Measurements from ENCODE around the gene PSD. TPM values are rescaled to one million over a fixed set of nuclear protein-coding genes. Genes with fewer than 3 reads are reported as not detected.
"Not testable (repeated sequence)": the region's sequence is repeated elsewhere in the genome, so short reads cannot be mapped to it uniquely, and the experiment has no call there.

The PSD gene
- total and polyA plus RNA-seq, 9 of the 15 experiments (the other 6 are each of a cell fraction or from before 2014, with no cell fraction given): 0.11 to 1.7 (median 0.54) TPM; not detected in 2

DNA sequence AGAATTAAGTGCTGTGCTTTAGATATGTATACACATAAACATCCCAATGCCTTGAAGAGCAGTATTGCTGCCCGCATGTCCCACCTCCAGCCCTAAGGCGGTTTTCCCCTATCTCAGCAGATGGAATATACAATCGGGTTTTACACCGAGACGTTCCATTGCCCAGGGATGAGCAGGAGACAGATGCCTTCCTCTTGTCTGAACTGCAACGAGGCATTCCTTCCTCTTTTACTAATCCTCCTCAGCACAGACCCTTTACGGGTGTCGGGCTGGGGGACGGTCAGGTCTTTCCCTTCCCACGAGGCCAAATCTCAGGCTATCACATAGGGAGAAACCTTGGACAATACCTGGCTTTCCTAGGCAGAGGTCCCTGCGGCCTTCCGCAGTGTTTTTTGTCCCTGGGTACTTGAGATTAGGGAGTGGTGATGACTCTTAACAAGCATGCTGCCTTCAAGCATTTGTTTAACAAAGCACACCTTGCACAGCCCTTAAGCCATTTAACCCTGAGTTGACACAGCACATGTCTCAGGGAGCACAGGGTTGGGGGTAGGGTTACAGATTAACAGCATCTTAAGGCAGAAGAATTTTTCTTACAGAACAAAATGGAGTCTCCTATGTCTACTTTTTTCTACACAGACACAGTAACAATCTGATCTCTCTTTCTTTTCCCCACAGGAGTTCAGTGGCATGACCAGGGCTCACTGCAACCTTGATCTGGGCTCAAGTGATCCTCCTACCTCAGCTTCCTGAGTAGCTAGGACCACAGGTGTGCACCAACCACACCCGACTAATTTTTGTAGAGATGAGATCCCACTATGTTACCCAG is 36.3 kb upstream of the PSD start (continued):
- TF ChIP-seq, protein P1, sequence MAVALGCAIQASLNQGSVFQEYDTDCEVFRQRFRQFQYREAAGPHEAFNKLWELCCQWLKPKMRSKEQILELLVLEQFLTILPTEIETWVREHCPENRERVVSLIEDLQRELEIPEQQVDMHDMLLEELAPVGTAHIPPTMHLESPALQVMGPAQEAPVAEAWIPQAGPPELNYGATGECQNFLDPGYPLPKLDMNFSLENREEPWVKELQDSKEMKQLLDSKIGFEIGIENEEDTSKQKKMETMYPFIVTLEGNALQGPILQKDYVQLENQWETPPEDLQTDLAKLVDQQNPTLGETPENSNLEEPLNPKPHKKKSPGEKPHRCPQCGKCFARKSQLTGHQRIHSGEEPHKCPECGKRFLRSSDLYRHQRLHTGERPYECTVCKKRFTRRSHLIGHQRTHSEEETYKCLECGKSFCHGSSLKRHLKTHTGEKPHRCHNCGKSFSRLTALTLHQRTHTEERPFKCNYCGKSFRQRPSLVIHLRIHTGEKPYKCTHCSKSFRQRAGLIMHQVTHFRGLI (CRISPR knock-in tag; IDR thresholded peaks at IDR 0.05): peak; percentile 92
- TF ChIP-seq GTF2E2 (tag; IDR thresholded peaks at IDR 0.05) (0 out of 2 replicates have a peak, but pooled peaks have one; percentile 20), ZSCAN32 (CRISPR knock-in tag; IDR thresholded peaks at IDR 0.05) (peak; percentile 69), HIVEP1 (CRISPR knock-in tag; IDR thresholded peaks at IDR 0.05) (peak; percentile 95), DDX20 (tag; IDR thresholded peaks at IDR 0.05; ENCODE audit: low read depth) (peak; percentile 92), GABPB2 (CRISPR knock-in tag; conservative IDR thresholded peaks at IDR 0.05) (0 out of 2 replicates have a peak, but pooled peaks have one; percentile 37), MYC (CRISPR knock-in tag; IDR thresholded peaks at IDR 0.05; ENCODE audit: borderline replicate concordance, low read depth) (peak; percentile 95), ZNF140 (CRISPR knock-in tag; IDR thresholded peaks at IDR 0.05) (peak; percentile 69), ZNF41 (CRISPR knock-in tag; conservative IDR thresholded peaks at IDR 0.05) (peak; percentile 79), TEAD2 (tag; IDR thresholded peaks at IDR 0.05) (0 out of 2 replicates have a peak, but pooled peaks have one; percentile 48), ZNF134 (CRISPR knock-in tag; conservative IDR thresholded peaks at IDR 0.05) (peak; percentile 76), ZNF165 (CRISPR knock-in tag; IDR thresholded peaks at IDR 0.05; ENCODE audit: borderline replicate concordance) (peak; percentile 72; the same call in 1 of the 2 replicates)
- TF ChIP-seq, protein P2, sequence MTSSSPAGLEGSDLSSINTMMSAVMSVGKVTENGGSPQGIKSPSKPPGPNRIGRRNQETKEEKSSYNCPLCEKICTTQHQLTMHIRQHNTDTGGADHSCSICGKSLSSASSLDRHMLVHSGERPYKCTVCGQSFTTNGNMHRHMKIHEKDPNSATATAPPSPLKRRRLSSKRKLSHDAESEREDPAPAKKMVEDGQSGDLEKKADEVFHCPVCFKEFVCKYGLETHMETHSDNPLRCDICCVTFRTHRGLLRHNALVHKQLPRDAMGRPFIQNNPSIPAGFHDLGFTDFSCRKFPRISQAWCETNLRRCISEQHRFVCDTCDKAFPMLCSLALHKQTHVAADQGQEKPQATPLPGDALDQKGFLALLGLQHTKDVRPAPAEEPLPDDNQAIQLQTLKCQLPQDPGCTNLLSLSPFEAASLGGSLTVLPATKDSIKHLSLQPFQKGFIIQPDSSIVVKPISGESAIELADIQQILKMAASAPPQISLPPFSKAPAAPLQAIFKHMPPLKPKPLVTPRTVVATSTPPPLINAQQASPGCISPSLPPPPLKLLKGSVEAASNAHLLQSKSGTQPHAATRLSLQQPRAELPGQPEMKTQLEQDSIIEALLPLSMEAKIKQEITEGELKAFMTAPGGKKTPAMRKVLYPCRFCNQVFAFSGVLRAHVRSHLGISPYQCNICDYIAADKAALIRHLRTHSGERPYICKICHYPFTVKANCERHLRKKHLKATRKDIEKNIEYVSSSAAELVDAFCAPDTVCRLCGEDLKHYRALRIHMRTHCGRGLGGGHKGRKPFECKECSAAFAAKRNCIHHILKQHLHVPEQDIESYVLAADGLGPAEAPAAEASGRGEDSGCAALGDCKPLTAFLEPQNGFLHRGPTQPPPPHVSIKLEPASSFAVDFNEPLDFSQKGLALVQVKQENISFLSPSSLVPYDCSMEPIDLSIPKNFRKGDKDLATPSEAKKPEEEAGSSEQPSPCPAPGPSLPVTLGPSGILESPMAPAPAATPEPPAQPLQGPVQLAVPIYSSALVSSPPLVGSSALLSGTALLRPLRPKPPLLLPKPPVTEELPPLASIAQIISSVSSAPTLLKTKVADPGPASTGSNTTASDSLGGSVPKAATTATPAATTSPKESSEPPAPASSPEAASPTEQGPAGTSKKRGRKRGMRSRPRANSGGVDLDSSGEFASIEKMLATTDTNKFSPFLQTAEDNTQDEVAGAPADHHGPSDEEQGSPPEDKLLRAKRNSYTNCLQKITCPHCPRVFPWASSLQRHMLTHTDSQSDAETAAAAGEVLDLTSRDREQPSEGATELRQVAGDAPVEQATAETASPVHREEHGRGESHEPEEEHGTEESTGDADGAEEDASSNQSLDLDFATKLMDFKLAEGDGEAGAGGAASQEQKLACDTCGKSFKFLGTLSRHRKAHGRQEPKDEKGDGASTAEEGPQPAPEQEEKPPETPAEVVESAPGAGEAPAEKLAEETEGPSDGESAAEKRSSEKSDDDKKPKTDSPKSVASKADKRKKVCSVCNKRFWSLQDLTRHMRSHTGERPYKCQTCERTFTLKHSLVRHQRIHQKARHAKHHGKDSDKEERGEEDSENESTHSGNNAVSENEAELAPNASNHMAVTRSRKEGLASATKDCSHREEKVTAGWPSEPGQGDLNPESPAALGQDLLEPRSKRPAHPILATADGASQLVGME (CRISPR knock-in tag; IDR thresholded peaks at IDR 0.05): peak; percentile 88
- TF ChIP-seq MYC (IDR thresholded peaks at IDR 0.05; ENCODE audit: low read depth, low read length): not testable (repeated sequence)
- TF ChIP-seq, protein P3, sequence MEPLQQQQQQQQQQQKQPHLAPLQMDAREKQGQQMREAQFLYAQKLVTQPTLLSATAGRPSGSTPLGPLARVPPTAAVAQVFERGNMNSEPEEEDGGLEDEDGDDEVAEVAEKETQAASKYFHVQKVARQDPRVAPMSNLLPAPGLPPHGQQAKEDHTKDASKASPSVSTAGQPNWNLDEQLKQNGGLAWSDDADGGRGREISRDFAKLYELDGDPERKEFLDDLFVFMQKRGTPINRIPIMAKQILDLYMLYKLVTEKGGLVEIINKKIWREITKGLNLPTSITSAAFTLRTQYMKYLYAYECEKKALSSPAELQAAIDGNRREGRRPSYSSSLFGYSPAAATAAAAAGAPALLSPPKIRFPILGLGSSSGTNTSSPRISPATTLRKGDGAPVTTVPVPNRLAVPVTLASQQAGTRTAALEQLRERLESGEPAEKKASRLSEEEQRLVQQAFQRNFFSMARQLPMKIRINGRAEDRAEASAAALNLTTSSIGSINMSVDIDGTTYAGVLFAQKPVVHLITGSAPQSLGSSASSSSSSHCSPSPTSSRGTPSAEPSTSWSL (CRISPR knock-in tag; IDR thresholded peaks at IDR 0.05; ENCODE audit: borderline replicate concordance): peak; percentile 70; the same call in 1 of the 2 replicates
- TF ChIP-seq, protein P4, sequence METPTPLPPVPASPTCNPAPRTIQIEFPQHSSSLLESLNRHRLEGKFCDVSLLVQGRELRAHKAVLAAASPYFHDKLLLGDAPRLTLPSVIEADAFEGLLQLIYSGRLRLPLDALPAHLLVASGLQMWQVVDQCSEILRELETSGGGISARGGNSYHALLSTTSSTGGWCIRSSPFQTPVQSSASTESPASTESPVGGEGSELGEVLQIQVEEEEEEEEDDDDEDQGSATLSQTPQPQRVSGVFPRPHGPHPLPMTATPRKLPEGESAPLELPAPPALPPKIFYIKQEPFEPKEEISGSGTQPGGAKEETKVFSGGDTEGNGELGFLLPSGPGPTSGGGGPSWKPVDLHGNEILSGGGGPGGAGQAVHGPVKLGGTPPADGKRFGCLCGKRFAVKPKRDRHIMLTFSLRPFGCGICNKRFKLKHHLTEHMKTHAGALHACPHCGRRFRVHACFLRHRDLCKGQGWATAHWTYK (CRISPR knock-in tag; IDR thresholded peaks at IDR 0.05): peak; percentile 95
